PC-9 (cell line): ENCODE data around the gene ACBD6. TPM values are rescaled to one million over a fixed set of nuclear protein-coding genes. Genes with fewer than 3 reads are reported as not detected.

Experiments used
- BruUV-seq: library from RNA; stranded (reverse); fragments of 400-500 nt; replicated peaks from 2 replicates; lab custom pipeline; 2021; lab: Mats Ljungman, UMichigan
- CTCF ChIA-PET: fragments of 300-600 bp; sonication (Branson Sonifier 250); formaldehyde crosslinking; loops from one replicate; lab custom pipeline; 2022; ENCODE audit warnings: antibody characterized with exemption; lab: Charles Lee
- POLR2A ChIA-PET: fragments of 300-600 bp; sonication (Branson Sonifier 250); formaldehyde crosslinking; loops from one replicate; lab custom pipeline; 2022; ENCODE audit warnings: antibody characterized with exemption; ENCODE audit not compliant: unreplicated experiment; lab: Charles Lee
- DNase-seq, 2 experiments: peaks; one replicate each; pipeline versions ENCODE4 v3.0.0 to v3.0.0-alpha.2; 2015 to 2022; ENCODE audit warnings: mixed read lengths in 1 of 2
- H2AFZ ChIP-seq: fragments of 200-600 bp; sonication (generic); 2 replicates; pipeline ENCODE4 v1.8.1; 2017; ENCODE audit warnings: antibody characterized with exemption
- H3F3A ChIP-seq: fragments of 200-600 bp; sonication (generic); 2 replicates; pipeline ENCODE4 v1.8.1; 2017; ENCODE audit warnings: antibody characterized with exemption, mild to moderate bottlenecking, low read depth; ENCODE audit not compliant: insufficient read depth
- H3K27ac ChIP-seq: fragments of 200-600 bp; sonication (generic); 2 replicates; pipeline ENCODE4 v1.6.1; 2016; ENCODE audit warnings: mixed run types
- H3K27me3 ChIP-seq: fragments of 200-600 bp; sonication (generic); 2 replicates; pipeline ENCODE4 v1.6.1; 2016; ENCODE audit warnings: low read depth, mixed run types; ENCODE audit not compliant: insufficient read depth
- H3K36me3 ChIP-seq: fragments of 200-600 bp; sonication (generic); 2 replicates; pipeline ENCODE4 v1.6.1; 2016; ENCODE audit warnings: low read depth, mixed run types
- H3K4me1 ChIP-seq: fragments of 200-600 bp; sonication (generic); replicated peaks from 2 replicates; pipeline ENCODE4 v1.6.1; 2016; ENCODE audit warnings: mixed run types; ENCODE audit not compliant: insufficient read depth
- H3K4me2 ChIP-seq: fragments of 200-600 bp; sonication (generic); 2 replicates; pipeline ENCODE4 v1.6.1; 2017; ENCODE audit warnings: mixed run types
- H3K4me3 ChIP-seq: fragments of 200-600 bp; sonication (generic); 2 replicates; pipeline ENCODE4 v1.6.1; 2016; ENCODE audit warnings: mixed run types
- H3K79me2 ChIP-seq: fragments of 200-600 bp; sonication (generic); 2 replicates; pipeline ENCODE4 v1.6.1; 2017; ENCODE audit warnings: low read depth, mixed run types
- H3K9me2 ChIP-seq: fragments of 200-600 bp; sonication (generic); 2 replicates; pipeline ENCODE4 v1.8.1; 2017; ENCODE audit warnings: mild to moderate bottlenecking; ENCODE audit not compliant: insufficient read depth
- H3K9me3 ChIP-seq: fragments of 200-600 bp; sonication (generic); 2 replicates; pipeline ENCODE4 v1.8.1; 2016; ENCODE audit warnings: low read depth; ENCODE audit not compliant: insufficient read depth
- H4K20me1 ChIP-seq: fragments of 200-600 bp; sonication (generic); 2 replicates; pipeline ENCODE4 v1.8.1; 2017; ENCODE audit not compliant: insufficient read depth
- EZH2 ChIP-seq: fragments of 200-600 bp; sonication (generic); IDR thresholded peaks from 2 replicates; pipeline ENCODE4 v1.8.0; 2017; ENCODE audit warnings: antibody characterized with exemption, low read depth
- intact Hi-C: fragments of 100-400 bp; cut with micrococcal nuclease; formaldehyde crosslinking; loops from one replicate; pipeline ENCODE4 v1.10.0; 2022; ENCODE audit not compliant: unreplicated experiment
- total RNA-seq: library from RNA; stranded (reverse); gene quantifications from 2 replicates; pipeline ENCODE4 v1.2.3, GENCODE V29; 2021
- TF ChIP-seq, protein P1 (sequence below): fragments of 200-600 bp; sonication (generic); conservative IDR thresholded peaks from 2 replicates; pipeline ENCODE4 v1.6.1; 2017; ENCODE audit warnings: mixed run types, antibody characterized with exemption, mild to moderate bottlenecking, moderate library complexity

The ACBD6 gene
- total RNA-seq, 1 experiment from 2014 or later: 61.0 TPM

DNA sequence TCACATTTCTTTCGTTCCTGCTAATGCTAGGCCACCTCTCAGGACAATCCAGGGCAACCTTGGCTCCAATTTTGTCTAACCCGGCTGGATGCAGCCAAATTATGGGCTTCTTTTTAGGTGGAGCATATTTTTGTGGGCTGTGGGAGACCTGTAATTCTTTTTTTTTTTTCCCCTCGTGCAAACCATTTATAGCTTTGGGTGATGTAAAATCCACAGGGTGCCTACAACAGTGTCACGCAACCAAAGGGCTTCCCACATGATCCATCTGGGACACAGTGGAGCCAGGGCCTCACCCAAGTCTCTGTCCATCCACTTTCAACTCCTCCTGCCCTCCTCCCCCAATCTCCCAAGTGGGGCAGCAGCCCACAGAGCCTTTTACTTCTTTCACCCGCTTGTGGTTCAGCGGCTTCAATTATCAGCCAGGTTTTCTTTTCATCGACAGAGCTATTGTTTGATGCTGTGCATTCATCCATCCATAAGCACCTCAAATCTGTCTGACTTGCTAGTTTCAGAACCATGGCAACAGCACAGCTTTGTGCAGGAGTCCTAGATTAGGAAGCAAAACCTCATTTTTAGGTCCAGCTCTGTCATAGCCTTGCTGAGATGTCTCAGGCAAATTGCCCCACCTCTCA, 46.4 kb upstream of the ACBD6 start:
- intact Hi-C loops: no loop called here
- Histone ChIP-seq H3K4me2 (no peak overlapping the region), H2AFZ (no peak overlapping the region), H3K4me3 (no peak overlapping the region), H3K27ac (no peak overlapping the region), H3K4me1 (no peaks in the 10 kb centered on the region), H3K36me3 (no peaks in the 10 kb centered on the region), H3K9me2 (no peaks in the 10 kb centered on the region), H3K79me2 (no peaks in the 10 kb centered on the region), H3K9me3 (no peaks in the 10 kb centered on the region), H4K20me1 (no peaks in the 10 kb centered on the region), H3F3A (no peaks in the 10 kb centered on the region), H3K27me3 (no peaks in the 10 kb centered on the region)
- ChIA-PET POLR2A (no interaction called here), CTCF (no interaction called here)
- no peak for DNase-seq
- TF ChIP-seq, protein P1, sequence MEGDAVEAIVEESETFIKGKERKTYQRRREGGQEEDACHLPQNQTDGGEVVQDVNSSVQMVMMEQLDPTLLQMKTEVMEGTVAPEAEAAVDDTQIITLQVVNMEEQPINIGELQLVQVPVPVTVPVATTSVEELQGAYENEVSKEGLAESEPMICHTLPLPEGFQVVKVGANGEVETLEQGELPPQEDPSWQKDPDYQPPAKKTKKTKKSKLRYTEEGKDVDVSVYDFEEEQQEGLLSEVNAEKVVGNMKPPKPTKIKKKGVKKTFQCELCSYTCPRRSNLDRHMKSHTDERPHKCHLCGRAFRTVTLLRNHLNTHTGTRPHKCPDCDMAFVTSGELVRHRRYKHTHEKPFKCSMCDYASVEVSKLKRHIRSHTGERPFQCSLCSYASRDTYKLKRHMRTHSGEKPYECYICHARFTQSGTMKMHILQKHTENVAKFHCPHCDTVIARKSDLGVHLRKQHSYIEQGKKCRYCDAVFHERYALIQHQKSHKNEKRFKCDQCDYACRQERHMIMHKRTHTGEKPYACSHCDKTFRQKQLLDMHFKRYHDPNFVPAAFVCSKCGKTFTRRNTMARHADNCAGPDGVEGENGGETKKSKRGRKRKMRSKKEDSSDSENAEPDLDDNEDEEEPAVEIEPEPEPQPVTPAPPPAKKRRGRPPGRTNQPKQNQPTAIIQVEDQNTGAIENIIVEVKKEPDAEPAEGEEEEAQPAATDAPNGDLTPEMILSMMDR: no peak
- TF ChIP-seq EZH2: no peak
- no TSS peak for BruUV-seq

DNA sequence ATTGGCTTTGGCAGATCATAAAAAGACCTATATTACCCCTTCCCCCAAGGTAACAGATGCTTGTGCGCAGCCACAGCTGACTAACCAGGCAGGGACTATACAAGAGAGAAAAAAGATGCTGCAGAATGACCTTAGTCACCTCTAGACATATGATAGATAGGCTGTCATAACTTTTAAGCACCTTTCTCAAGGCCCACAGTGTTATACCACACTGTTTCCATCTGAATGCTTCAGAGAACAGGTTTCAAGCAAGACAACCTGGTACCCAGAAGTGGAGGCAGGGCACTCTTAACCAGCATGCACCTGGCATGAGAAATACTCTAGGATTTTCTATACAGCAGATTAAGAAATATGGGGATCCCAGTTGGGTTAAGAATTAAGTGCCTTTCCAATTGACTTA, 43.6 kb upstream of the ACBD6 start:
- no peak for TF ChIP-seq EZH2
- TF ChIP-seq, protein P1: no peak
- CTCF ChIA-PET: no interaction called here
- no peaks in the 10 kb centered on the region for H3K9me2 ChIP-seq
- H3K27ac ChIP-seq: no peak overlapping the region
- POLR2A ChIA-PET: no interaction called here
- H3K4me1 ChIP-seq: no peaks in the 10 kb centered on the region
- no peak overlapping the region for H3K4me2 ChIP-seq
- H3K4me3 ChIP-seq: no peak overlapping the region
- H3K79me2 ChIP-seq: no peaks in the 10 kb centered on the region
- intact Hi-C loops: no loop called here
- H3F3A ChIP-seq: no peaks in the 10 kb centered on the region
- no peak for DNase-seq
- no peaks in the 10 kb centered on the region for H4K20me1 ChIP-seq
- H2AFZ ChIP-seq: no peak overlapping the region
- H3K36me3 ChIP-seq: no peaks in the 10 kb centered on the region
- H3K9me3 ChIP-seq: no peaks in the 10 kb centered on the region
- BruUV-seq: no TSS peak
- H3K27me3 ChIP-seq: no peaks in the 10 kb centered on the region

DNA sequence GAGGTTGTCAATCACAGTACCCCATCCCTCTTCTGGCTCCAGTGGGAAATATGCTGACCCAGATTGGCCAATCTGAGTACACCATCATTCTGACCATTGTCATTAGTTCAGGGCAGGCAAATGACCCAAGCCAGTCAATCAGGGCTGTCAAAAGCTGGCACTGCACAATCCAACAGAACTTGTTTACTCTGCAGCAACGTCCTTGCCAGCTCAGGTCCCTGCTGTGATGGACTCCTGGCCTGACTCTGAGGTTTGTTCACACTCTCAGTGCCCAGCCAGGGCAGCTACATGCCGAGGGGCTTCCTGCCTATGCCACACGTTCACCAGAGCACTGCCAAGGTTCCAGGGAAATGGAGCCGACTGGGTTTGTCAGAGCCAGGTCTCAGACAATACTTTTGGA, 41.7 kb upstream of the ACBD6 start:
- intact Hi-C loops: no loop called here
- Histone ChIP-seq H3K27me3 (no peaks in the 10 kb centered on the region), H3K9me2 (no peaks in the 10 kb centered on the region), H3K36me3 (no peaks in the 10 kb centered on the region), H3K27ac (no peak overlapping the region), H3K4me1 (no peaks in the 10 kb centered on the region), H4K20me1 (no peaks in the 10 kb centered on the region), H3K79me2 (no peaks in the 10 kb centered on the region), H3K4me3 (no peak overlapping the region), H2AFZ (no peak overlapping the region), H3K4me2 (no peak overlapping the region), H3K9me3 (no peaks in the 10 kb centered on the region), H3F3A (no peaks in the 10 kb centered on the region)
- DNase-seq: no peak
- CTCF ChIA-PET: no interaction called here
- POLR2A ChIA-PET: no interaction called here
- TF ChIP-seq, protein P1: no peak
- no peak for TF ChIP-seq EZH2
- BruUV-seq: no TSS peak
